ENCODE results near the gene C19orf33. TPM values are rescaled to one million over a fixed set of nuclear protein-coding genes. Genes with fewer than 3 reads are reported as not detected.

C19orf33 gene
- total RNA-seq, 4 donors from 2014 or later, result 5.8 to 7.0 TPM; not detected in 2

- TF ChIP-seq POLR2A (IDR thresholded peaks at IDR 0.05) (no peak), CTCF (IDR thresholded peaks at IDR 0.05 in 4 of 5, conservative IDR thresholded peaks at IDR 0.05 in 1 of 5) (no peak)
- peak overlapping the region; percentile 31 to 58 (median 54) for H3K4me3 ChIP-seq
- in situ Hi-C loops (cut with MboI; ENCODE audit: low sequenced_read_pairs in 4 of 4), result no loop called here
- peaks cover 16 to 23% (median 21%) of the 10 kb centered on the region in 3 donors for H3K27me3 ChIP-seq
- ATAC-seq (no peak), DNase-seq (no peak)
- H3K36me3 ChIP-seq, result no peaks in the 10 kb centered on the region
- H3K9me3 ChIP-seq, result no peaks in the 10 kb centered on the region
- H3K27ac ChIP-seq, result no peak overlapping the region
- H3K4me1 ChIP-seq, result peaks cover 0 to 4% of the 10 kb centered on the region in 2 donors
- intact Hi-C loops (cut with DNase I; ENCODE audit: low total_unique reads), result no loop called here
These were observed 40.2 kb upstream of the C19orf33 start for GRCh38 chr19:38263689-38264485.

GRCh38 chr19:38264486-38265212 is 39.4 kb upstream of the C19orf33 start, which contains the start of gene SPINT2:
SPINT2 (plus strand) TSS chr19:38264573; CDS start chr19:38264893, 320 bp downstream.
- TF ChIP-seq POLR2A (IDR thresholded peaks at IDR 0.05) (no peak), CTCF (IDR thresholded peaks at IDR 0.05 in 4 of 5, conservative IDR thresholded peaks at IDR 0.05 in 1 of 5) (no peak)
- H3K4me3 ChIP-seq, result peak within 1 kb of the TSS; percentile 31 to 58 (median 54)
- peaks cover 0 to 4% of the 10 kb centered on the region in 2 donors for H3K4me1 ChIP-seq
- DNase-seq, result no peak
- H3K9me3 ChIP-seq, result no peaks in the 10 kb centered on the region
- no peak for ATAC-seq
- H3K27ac ChIP-seq, result no peak within 1 kb of the TSS
- in situ Hi-C loops (cut with MboI; ENCODE audit: low sequenced_read_pairs in 4 of 4) (no loop called here), intact Hi-C loops (cut with DNase I; ENCODE audit: low total_unique reads) (no loop called here)
- H3K36me3 ChIP-seq, result no peaks in the 10 kb centered on the region
- H3K27me3 ChIP-seq, result peaks cover 16 to 23% (median 21%) of the 10 kb centered on the region in 3 donors

- DNase-seq (no peak), ATAC-seq (no peak)
- no peak for TF ChIP-seq CTCF (IDR thresholded peaks at IDR 0.05 in 4 of 5, conservative IDR thresholded peaks at IDR 0.05 in 1 of 5)
- no peak for TF ChIP-seq POLR2A (IDR thresholded peaks at IDR 0.05)
- in situ Hi-C loops (cut with MboI; ENCODE audit: low sequenced_read_pairs in 4 of 4) (no loop called here), intact Hi-C loops (cut with DNase I; ENCODE audit: low total_unique reads) (no loop called here)
- Histone ChIP-seq H3K4me1 (peaks cover 0 to 4% of the 10 kb centered on the region in 2 donors), H3K27me3 (peaks cover 16 to 23% (median 21%) of the 10 kb centered on the region in 3 donors), H3K4me3 (peak overlapping the region in 1 of 4 donors; percentile 54), H3K27ac (no peak overlapping the region), H3K9me3 (no peaks in the 10 kb centered on the region), H3K36me3 (no peaks in the 10 kb centered on the region)
These were observed 38.7 kb upstream of the C19orf33 start for GRCh38 chr19:38265213-38265861.

GRCh38 chr19:38265921-38266429 is 38.1 kb upstream of the C19orf33 start:
- in situ Hi-C loops (cut with MboI; ENCODE audit: low sequenced_read_pairs in 4 of 4) (no loop called here), intact Hi-C loops (cut with DNase I; ENCODE audit: low total_unique reads) (no loop called here)
- TF ChIP-seq POLR2A (IDR thresholded peaks at IDR 0.05) (no peak), CTCF (IDR thresholded peaks at IDR 0.05 in 4 of 5, conservative IDR thresholded peaks at IDR 0.05 in 1 of 5) (no peak)
- Histone ChIP-seq H3K9me3 (no peaks in the 10 kb centered on the region), H3K4me1 (peaks cover 0 to 4% of the 10 kb centered on the region in 2 donors), H3K27ac (no peak overlapping the region), H3K27me3 (peaks cover 16 to 23% (median 21%) of the 10 kb centered on the region in 3 donors), H3K36me3 (no peaks in the 10 kb centered on the region), H3K4me3 (no peak overlapping the region)
- ATAC-seq (no peak), DNase-seq (no peak)

Measured in gastrocnemius medialis (tissue), 4 donors.